GM21737 (cell line): Measurements from ENCODE around the gene ALDH8A1.

Source experiments
- ATAC-seq: cut with Tn5 transposase; IDR thresholded peaks from one replicate; pipeline ENCODE4 v1.9.1; 2021; ENCODE audit warnings: mild to moderate bottlenecking, moderate library complexity; ENCODE audit not compliant: unreplicated experiment

ALDH8A1 gene, protein sequence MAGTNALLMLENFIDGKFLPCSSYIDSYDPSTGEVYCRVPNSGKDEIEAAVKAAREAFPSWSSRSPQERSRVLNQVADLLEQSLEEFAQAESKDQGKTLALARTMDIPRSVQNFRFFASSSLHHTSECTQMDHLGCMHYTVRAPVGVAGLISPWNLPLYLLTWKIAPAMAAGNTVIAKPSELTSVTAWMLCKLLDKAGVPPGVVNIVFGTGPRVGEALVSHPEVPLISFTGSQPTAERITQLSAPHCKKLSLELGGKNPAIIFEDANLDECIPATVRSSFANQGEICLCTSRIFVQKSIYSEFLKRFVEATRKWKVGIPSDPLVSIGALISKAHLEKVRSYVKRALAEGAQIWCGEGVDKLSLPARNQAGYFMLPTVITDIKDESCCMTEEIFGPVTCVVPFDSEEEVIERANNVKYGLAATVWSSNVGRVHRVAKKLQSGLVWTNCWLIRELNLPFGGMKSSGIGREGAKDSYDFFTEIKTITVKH

DNA sequence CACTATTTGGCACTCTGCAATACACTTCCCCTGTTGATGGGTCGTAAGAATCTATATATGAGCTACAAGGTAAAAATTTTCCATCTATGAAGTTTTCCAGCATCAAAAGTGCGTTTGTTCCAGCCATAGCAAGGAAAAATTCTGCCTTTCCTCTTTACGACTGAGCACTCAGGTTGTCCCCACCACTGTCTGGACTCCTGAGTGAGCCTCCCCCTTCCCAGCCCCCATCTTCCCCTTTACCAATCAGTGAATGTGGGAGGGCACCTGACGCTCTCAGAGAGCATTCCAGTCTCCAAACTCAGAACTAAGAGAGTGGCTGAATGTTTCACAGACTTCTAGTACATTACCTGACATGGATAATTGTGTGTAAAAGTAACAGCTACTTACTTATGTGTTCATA is at the start of gene ALDH8A1:
Gene ALDH8A1 (minus strand): TSS at position 175 of the 400 bp plus-strand sequence. CDS start 48 bp downstream, at position 127.
- no peak for ATAC-seq

DNA sequence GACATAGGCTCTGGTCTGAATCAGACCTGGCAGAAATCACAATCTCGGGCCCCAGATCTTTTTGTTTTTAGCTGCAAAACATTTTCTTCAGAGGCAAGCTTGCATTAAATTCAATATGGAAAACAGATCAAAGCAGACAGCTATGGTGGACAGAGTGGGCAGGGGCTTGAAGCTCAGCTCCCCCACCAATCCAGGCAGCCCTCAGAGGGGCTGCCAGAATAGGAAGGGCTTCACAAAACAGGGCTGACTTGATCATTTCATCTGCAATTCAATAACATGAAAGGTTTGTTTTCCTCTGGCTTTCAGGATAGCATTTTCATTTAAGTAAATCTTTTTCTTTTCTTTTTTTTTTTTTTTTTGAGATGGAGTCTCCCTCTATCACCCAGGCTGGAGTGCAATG is 49.2 kb upstream of the ALDH8A1 start:
- ATAC-seq, result no peak

DNA sequence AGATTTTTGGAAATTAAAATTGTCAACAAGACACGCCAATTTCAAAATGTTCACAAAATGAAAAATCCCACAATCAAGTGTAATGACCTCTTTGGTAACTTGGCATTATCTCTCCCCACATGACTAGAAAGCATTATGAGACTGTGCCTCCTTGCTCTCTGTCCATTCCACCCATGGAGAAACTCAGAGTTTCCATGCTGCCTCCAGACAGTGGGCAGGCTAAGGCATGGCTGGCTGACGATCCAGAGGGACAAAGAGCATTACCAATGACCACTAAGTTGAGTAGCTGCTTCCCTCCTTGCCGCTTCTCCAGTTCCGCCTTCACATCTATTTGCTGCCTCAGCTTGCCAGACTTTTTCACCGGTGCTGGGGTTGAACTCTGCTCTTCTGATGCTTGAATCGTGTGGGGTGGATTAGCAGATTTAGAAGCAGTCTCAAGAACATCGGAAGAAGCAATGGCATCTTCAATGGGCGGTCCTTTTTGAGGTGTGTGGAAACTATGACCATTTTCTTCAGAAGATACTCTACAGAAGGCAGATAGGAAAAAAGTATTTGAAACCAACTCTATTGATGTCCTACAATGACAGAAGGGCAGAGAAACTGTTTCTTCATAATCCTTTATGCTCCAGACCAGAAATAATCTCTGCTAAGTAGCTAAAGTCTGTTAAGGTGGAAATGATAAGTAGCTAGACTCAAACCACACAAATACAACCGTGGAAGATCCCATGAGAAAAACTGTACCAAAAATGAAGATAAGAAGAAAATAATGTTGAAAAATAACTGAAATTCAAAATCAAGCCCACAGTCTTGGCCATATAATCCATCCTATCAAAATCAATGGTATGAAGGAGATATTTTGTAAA is 47.5 kb upstream of the ALDH8A1 start:
- ATAC-seq, result no peak

DNA sequence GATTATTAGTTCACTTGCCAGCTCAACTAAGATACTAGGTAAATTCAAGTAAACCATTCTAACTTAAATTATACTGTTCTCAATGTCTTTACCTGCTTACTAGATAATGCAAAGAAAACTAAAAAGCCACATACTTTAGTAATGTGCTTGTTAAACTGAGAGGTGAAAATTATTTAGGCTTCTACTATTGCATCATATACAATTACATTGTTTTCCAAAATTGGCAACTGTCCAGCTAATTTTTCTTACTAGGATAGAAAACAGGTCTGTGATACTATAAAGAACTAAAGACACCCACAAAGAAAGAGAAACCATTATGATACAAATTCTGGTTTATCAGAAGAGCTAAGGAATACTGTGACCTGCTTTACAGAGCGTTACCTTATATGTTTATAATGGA is 45.6 kb upstream of the ALDH8A1 start:
- no peak for ATAC-seq

DNA sequence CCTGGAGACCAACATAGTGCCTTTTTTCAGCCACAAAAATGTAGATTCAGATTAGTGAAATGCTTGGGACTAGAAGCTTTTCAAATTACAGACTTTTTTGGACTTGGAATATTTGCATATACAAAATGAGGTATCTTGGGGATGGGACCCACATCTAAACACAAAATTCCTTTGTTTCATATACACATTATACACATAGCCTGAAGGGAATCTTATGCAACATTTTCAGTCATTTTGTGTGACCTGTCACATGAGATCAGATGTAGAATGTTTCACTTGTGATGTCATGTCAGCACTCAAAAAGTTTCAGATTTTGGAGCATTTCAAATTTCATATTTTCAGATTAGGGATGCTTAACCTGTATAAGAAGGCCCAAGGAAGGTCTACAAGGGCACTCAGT is 44.5 kb upstream of the ALDH8A1 start:
- ATAC-seq, result no peak

DNA sequence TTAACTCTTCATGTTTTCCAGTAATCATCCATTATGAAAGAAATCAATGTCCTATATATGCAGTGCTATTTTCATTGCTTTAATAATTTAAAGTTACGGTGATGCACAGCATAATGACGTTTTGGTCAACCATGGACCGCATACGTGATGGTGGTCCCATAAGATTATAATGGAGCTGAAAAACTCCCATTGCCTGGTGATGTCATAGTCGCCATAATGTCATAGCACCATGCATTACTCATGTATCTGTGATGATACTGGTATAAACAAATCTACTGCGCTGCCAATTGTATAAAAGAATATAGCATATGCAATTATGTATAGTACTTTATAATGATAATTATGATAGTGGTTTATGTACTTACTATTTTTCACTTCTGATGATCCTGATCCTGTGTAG is 42.3 kb upstream of the ALDH8A1 start:
- ATAC-seq, result no peak

DNA sequence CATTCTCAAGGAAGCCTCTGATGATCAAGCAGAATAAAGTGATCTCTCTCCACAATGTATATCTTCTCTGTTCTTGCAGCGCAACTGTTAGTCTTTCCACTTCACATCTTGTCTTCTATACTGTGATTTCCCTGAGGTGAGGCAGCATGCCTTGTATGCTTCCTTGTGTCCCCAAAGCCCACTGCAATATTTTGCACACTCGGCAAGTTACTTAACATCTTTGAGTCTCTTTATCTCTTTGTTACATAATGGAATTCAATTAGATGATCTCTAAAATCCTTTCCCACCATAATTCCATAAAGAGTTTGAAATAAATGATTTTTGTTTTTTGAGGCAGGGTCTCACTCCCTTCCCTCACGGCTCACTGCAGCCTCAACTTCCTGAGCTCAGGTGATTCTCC is 40.4 kb upstream of the ALDH8A1 start:
- no peak for ATAC-seq

DNA sequence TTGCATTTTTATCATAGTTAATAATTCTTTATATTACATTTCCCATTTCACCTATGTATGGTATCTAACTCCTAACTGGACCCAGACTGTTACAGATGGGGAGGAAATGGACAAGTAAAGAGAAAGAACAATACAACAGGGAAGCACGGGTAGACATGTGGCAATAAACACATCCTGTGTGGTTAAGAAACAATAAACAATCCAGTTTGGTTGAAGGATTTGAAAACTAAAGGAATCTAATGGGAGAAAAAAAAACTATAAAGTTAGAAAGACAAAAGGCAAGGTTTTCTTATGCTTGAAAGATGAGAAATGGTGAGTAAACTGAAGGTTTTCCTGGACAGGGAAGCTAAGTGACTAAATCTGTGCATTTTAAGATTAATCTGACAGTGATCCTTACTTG is 34.9 kb upstream of the ALDH8A1 start:
- no peak for ATAC-seq

DNA sequence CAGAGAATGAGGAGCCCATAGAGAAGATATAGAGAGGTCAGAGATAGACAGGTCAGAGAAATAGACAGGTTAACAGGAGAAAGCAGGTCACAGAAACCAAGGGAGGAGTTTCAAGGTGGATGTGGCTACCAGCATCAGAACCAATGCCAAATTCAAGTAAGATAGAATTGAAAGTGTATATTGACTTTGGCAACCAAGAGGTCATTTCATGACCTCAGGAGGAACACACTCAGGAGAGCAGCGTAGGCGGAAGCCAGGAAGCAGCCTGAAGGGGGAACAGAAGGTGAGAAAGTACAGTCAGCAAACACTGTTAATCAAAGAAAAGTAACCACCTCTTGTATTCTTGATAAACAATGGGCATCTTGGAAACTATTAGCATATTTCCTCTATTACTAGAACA is 33.9 kb upstream of the ALDH8A1 start:
- ATAC-seq, result no peak

DNA sequence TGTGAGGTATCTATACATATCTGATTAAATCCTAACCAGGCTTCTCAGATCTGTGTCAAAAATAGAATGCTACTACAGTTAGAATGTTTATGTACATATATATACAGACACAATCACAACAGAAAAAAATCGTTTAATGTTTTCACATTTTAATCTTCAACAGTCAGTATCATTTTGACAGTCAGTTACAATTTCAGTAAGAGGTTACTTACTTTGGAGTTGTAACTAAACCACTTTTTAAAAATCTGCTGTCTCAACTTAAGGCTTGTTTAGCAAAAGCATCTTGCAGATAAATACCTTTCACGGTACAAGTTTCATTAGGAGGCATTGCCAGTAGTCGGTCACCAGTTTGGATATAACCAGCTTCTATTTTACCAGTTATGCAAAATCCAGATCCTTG is 32.3 kb upstream of the ALDH8A1 start:
- no peak for ATAC-seq

DNA sequence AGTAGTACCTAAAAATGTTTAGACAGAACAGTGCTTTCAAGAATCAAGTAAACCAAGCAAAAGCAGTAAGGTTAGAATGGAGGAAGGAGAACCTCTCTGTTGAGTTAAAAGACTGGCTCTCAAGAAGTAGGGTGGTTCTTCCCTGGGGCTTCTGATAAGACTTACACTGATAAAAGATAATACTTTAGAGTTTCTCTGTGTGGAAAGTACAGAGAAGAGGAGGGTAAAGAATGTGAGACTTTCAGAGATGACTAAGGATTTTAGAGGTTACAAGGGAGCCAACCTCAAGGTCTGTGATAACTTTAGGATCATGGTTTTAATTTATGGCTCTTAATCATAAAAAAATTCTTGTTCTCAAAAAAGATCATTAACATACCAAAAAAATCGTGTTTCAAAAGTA is 30.9 kb upstream of the ALDH8A1 start:
- ATAC-seq, result no peak

DNA sequence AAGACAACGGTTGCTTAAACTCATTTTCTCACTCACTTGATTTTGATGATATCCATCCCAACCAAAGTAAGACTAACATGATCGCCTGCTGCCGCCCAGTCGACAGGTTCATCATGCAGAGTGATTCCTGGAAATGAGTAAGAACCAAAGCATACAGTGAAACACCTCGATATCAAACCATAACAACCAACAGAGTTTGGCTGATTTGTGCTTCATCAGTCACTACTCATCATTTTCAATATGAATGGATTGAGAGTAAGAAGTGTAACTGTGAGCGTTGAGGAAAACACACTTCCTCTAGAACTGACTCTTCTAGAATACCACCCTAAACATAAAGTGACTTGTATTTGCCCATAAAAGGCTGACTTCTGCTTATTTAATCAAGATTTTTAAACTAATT is 29.2 kb upstream of the ALDH8A1 start:
- peak; percentile 73 for ATAC-seq

DNA sequence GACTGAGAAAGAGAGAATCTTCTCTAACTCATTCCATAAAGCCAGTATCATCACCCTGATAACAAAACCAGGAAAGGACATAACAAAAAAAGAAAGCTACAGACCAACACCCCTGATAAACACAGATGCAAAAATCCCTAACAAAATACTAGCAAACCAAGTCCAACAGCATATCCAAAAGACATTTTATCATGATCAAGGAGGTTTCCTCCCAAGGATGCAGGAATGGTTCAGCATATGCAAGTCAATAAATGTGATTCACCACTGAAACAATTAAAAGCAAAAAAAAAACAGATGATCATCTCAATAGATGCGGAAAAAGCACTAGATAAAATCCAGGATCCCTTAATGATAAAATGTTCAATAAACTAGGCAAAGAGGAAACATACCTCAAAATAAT is 24.5 kb upstream of the ALDH8A1 start:
- no peak for ATAC-seq

DNA sequence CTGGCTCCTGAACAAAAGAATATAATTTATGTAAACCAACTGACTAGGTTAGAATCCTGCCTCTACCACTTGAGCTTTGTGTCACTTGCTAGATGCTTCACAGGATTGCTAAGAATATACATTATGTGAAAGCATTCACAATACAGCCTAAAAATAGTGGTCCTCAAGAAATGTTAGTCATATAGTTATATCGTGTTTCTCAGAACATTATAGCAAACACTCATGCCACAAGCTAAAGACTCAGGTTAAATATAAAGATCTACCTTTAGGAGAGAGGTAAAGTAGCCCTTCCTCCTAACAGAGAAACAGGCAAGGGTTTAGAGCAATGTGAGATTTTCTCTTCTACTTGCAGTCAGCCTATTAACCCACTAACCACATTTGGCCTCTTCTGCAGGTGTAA is 17.8 kb upstream of the ALDH8A1 start:
- ATAC-seq, result no peak

DNA sequence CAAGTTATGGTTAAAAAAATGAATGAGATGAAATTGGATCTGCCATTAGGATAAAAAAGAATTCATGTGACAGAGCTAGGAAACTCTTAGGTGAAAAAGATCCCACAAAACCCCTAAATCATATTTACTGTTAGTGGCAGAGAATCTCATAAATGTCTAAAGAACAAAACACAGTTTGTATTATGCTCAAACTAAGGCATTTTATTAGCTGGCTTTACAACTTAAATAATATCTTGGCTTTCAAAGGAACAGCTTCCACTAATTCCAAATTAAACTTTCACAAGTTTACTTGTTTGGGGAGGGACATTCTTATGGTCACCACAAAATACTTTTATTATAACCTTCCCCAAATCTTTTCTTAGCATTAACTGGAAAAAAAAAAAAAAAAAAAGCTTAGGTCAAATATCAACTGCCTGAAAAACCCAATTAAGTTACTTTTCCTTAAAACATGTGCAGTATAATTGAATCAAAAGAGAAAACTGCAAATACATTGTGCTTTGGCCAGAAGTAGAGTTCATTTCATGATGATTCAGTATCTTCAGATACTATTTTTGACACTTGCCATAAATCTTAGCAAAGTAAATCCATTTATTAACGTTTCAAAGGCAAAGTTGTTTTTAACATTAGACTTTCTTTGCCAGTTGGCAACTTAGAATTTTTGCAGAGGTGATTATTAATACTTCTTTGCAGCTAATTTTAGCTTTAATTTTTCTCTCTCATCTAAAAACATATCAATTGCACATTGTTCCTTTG is 14.7 kb upstream of the ALDH8A1 start:
- no peak for ATAC-seq

DNA sequence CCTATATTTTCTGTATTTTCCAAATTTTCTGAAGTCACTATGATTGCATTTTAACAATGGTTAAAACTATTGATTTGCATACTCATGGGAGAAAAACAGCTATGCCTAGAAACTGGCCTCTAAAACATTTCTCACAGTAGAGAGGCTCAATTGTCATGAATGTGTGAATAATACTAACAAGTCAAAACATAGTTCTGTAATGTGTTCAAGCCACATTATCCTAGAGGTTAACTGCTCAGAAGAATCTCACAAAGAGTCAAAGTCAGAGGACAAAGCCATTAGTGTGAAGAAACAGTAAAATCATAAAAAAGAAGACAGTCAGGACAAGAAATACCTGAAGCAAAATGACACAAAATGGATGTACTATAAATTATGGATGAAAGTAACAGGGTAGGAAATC is 12.5 kb upstream of the ALDH8A1 start:
- no peak for ATAC-seq

DNA sequence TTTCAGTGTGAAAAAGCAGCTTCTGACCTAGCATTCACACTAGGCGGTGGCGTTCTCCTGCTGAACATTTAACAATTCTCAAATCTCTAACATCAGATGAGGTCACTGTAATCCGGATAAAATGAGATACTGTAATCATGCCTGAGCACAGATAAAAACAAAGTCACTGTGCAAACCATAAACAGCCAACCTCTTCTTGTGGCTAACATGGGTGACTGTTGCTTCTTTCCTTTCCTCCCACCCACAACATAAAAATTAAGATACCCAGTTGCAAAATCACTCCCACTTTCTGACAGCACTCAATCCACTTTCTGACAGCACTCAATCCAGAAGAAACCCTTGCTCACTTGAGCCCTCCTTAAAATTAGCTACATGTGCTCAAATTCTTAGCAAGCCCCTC is 11.5 kb upstream of the ALDH8A1 start:
- ATAC-seq, result no peak

DNA sequence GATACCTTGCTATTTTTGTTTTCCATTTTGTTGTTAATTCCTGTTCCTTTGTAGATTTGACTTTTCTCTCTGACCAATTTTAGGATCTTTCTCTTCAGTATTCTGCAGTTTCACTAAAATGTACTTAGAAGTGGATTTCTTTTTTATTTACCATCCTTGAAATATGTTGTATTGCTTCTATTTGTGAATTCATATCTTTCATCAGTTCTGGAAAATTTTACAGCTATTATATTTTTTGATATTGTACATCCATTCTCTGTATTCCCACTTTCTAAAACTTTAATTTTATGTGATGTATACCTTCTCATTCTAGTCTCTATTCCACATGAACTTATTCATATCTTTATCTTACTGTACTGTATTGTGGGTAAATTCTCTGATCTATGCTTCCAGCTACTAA is 9.7 kb upstream of the ALDH8A1 start:
- no peak for ATAC-seq

DNA sequence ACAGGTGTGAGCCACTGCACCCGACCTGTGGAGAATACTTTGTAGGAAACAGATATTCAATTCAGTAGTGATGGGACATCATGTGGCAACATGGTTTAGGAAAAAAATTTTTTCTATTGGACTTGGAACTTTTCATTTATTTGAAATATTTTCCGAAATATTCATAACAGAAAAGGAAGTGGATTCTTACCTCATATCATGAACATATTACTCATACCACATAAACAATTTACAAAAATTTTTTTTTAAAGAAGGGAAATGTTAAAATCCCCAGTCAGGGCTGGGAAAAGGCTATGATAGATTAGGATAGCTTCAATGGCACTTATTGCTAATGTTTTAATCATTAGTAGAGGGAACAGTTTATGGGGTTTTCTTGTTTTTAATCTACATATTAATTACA is 6.8 kb upstream of the ALDH8A1 start:
- no peak for ATAC-seq

DNA sequence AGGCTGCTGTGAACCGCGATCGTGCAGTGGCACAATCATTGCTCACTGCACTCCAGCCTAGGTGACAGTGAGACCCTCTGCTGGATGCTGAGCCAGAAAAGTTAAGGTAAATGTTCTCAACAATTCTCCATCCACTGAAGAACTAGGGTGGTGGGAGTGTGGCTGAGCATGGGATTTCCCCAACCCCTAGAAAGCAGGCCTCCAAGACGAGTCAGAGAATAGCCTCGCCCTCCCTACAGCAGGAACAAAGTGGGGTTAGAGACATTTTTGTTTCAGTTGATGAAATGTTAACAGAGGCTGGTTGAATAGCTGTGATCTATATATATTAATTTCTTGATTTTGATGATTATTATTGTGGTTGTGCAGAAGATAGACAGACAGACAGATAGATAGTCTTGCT is 6.1 kb upstream of the ALDH8A1 start:
- no peak for ATAC-seq

DNA sequence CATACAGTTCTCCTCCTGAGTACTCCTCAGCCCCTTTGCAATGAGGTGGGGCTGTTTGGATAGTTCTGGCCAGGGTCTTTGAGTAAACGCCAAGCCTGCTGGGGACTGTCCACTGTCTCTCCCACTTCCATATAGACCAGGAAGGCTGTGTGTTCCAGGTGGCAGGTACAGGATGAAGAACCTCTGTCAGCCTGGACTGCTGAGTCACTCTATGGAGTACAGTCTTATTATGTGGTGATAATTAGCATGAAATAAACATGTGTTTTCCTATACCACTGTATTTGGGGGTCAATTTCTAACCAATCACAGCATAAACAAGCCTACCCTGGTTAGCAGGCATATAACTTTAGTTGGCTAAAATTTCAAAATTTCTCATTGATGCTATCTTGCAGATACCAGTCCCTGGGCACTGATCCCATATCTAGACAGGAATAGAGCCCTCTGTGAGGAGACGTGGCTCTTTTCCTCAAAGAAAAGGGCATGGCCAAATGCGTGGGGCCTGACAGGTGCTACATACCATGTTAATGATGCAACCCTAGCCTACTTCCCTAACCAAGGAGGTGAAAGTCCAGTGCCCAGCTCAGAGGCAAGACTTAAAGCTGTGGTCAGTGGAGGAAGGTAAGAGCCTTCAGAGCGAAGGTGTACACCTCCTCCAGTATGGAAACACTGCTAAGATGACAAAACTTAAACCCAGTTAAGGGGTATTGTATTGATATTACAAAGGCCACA is 4.5 kb upstream of the ALDH8A1 start:
- ATAC-seq, result no peak
